GM12801 (cell line): ENCODE measurements around the gene POLR2J.

ENCODE experiments used
- TF ChIP-seq, protein P1 (sequence below): IDR thresholded peaks from one replicate; pipeline ENCODE4 v1.5.1; 2011; ENCODE audit warnings: control low read depth; ENCODE audit not compliant: insufficient read length; ENCODE audit errors: extremely low read depth

The POLR2J gene

DNA sequence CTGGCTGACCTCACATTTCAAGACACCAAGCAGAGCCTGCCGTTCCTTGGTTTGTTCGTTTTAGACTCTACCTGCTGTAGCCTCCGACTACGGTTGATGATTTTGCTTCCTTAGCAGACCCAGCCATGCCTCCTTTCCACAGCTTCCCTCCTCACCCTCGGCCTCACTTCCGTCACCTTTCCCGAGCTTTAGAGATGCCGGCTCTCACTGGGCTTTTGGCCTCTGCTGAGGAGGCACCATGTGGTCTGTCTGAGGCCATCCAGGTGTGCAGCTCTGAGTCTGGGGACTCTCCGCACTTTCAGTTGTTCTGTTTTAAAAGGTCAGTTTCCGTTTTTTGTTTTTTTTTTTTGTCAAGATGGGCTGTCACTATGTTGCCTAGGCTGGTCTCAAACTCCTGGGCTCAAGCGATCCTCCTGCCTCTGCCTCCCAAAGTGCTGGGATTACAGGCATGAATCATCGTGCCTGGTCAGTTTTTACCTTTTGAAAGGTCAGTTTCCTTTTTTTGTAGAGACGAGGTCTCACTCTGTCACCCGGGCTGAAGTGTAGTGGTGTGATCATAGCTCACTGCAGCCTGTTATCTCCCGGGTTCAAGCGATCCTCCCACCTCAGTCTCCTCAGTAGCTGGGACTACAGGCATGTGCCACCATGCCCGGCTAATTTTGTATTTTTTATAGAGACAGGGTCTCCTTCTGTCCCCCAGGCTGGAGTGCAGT lies 33.6 kb downstream of the POLR2J start:
- TF ChIP-seq, protein P1, sequence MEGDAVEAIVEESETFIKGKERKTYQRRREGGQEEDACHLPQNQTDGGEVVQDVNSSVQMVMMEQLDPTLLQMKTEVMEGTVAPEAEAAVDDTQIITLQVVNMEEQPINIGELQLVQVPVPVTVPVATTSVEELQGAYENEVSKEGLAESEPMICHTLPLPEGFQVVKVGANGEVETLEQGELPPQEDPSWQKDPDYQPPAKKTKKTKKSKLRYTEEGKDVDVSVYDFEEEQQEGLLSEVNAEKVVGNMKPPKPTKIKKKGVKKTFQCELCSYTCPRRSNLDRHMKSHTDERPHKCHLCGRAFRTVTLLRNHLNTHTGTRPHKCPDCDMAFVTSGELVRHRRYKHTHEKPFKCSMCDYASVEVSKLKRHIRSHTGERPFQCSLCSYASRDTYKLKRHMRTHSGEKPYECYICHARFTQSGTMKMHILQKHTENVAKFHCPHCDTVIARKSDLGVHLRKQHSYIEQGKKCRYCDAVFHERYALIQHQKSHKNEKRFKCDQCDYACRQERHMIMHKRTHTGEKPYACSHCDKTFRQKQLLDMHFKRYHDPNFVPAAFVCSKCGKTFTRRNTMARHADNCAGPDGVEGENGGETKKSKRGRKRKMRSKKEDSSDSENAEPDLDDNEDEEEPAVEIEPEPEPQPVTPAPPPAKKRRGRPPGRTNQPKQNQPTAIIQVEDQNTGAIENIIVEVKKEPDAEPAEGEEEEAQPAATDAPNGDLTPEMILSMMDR = no peak

DNA sequence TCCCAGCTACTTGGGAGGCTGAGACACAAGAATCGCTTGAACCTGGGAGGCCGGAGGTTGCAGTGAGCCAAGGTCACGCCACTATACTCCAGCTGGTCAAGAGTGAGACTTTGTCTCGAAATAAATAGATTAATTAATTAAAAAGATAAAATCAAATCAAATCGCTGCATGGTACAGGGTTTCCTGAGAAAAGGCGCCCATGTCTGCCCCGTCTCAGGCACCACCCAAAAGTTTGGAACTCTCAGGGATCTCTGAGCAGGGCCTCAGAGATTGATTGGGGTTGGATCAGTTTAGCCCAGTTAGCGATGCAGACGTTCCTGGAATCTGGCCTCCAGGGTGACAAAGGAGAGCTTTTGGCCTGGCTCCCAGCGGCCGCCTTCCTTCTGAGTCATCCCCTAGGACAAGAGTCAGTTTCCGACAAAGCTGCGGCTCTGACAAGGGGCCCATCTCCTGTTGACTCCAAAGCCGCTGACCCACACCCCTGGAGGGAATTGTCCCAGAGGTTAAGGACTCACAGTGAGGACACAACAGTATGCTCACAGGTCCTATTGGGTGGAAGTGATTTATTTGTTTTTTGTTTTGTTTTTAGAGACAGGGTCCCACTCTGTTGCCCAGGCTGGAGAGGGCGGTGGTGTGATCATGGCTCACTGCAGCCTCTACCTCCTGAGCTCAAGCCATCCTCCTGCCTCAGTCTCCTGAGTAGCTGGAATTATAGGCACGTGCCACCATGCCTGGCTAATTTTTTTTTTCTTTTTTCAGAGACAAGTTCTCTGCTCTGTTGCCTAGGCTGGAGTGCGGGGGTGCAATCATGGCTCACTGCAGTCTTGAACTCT lies 38.5 kb downstream of the POLR2J start:
- TF ChIP-seq, protein P1 = no peak

DNA sequence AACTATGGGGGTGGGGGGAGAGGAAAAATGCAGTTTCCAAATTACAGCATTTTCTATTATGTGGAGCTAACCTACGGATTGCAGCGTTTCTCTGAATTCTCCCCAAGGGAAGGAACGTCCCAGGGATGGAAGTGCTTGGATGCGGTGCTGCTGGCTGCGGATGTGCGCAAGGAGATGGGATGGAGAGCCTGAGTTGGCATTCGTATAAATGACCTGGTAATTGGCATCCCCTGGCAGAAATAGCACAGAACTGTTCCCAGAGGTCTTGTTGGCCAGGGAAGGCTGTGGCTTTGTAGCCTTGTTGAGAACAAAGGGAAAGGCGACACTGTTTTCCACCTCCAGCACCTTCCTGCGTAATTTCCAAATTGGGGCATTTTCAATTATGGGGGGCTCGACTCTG lies 42.6 kb downstream of the POLR2J start:
- TF ChIP-seq, protein P1 = no peak

DNA sequence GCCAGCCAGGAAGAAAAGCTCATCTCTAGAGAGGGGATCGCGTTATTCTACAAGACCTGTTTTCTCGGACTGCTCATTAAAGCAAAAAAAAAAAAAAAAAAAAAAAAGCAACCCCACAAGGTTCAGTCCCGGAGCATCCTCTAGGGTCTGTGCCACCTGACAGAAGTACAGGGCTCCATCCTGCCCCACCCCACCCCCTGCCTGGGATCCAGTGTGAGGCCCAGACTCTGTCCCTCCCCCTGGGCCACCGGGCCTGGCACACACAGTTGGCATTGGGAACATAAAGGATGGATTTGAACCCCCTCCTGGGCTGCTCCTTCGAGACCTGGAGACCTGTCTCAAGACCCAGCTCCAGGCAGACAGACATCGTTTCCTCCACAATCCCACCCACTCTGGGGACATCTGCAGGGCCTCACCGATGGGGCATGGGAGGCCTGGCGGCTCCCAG lies 44.7 kb downstream of the POLR2J start:
- TF ChIP-seq, protein P1 = no peak

DNA sequence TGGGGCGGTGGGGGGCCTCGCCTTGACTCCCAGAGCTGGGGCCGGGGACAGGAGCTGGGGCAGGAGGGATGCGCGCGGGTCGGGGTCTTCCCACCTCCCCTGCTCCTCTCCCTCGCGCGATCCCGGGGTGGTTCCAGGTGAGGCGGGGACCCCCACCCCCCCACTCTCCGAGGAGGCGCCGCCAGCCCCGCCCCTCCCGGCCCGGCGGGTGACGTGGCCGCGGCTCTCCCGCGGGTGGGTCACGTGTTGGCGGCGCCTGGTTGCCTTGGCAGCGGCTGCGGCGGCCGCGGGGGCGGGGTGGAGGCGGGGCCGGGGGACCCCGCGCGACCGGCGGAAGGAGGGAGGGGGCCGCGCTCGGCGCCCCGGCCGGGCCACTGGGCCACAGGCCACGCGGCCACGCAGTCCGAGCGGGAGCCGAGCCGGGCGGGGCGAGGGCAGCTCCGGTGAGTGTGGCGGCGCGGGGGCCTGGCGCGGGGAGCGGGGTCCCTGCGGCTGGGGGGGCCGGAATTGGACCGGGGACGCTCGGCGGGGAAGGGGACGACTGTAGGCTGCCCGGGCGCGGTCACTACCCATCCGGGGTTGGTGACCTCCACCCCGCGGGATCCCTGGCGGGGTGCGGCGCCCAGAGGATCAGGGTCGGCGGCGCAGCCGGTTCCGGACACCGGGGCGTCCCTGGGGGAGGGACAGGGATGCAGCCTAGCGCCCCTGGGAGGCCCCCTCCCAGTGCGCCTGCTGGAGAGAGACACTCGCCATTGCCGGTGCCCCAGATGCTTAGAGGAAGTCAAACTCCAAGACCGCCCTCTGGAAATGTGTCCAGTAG lies 45.3 kb downstream of the POLR2J start, which contains the start of gene ORAI2:
Gene ORAI2 (plus strand): TSS at position 357 of the 820 bp plus-strand sequence. CDS start 5,382 bp downstream, outside the sequence.
- TF ChIP-seq, protein P1 = no peak

DNA sequence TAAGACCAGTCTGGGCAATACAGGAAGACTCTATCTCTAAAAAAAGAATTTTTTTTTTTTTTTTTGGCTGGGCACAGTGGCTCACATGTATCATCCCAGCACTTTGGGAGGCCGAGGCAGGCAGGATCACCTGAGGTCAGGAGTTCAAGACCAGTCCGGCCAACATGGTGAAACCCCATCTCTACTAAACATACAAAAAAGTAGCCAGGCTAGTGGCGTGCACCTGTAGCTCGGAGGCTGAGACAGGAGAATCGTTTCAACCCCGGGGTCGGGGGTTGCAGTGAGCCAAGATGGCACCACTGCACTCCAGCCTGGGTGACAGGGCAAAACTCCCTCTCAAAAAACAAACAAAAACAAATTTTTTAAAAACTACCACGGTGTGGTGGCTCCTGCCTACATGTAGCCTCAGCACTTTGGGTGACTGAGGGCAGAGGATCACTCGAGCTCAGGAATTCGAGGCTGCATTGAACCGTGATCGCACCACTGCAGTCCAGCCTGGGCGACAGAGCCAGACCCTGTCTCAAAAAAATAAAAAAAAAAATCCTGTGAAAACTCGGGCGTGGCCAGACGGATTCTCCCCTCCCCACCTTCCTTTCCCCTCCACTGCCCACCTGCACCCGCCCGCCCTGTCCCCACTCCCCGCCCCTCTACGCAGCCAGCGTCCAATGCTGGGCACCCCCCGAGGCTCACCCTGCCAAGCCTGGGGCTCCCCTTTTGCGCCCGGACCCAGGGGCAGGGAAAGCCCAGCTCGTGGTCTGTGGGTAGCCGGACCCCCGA lies 46.1 kb downstream of the POLR2J start:
- TF ChIP-seq, protein P1 = no peak
